HepG2 (cell line): ENCODE measurements around the gene ANKRD55. TPM values are rescaled to one million over a fixed set of nuclear protein-coding genes. Genes with fewer than 3 reads are reported as not detected.
A peak's percentile ranks its signal among the peaks of the same experiment; 100 is the strongest.

ENCODE experiments used
- CBX1 ChIP-seq: IDR thresholded peaks from one replicate; pipeline ENCODE4 v1.6.1; 2016; ENCODE audit warnings: antibody characterized with exemption, low read depth
- EED ChIP-seq: sonication (generic); formaldehyde crosslinking; IDR thresholded peaks from 2 replicates; pipeline ENCODE4 v1.5.0; 2020; ENCODE audit warnings: mild to moderate bottlenecking, missing genetic modification reagents
- ETV5 ChIP-seq: IDR thresholded peaks from 2 replicates; pipeline ENCODE4 v1.6.1; 2018; ENCODE audit warnings: missing biosample characterization, missing genetic modification reagents, inconsistent platforms, borderline replicate concordance
- FIP1L1 ChIP-seq: fragments of 200-400 bp; formaldehyde crosslinking; IDR thresholded peaks from 2 replicates; pipeline ENCODE4 v1.6.1; 2018; ENCODE audit warnings: low read depth, mild to moderate bottlenecking, low read length, moderate library complexity, borderline replicate concordance; ENCODE audit not compliant: insufficient read depth
- GABPB1 ChIP-seq: IDR thresholded peaks from 2 replicates; pipeline ENCODE4 v1.6.1; 2016; ENCODE audit warnings: mild to moderate bottlenecking, missing genetic modification reagents, moderate library complexity, missing compliant biosample characterization
- HDAC1 ChIP-seq: sonication (generic); formaldehyde crosslinking; IDR thresholded peaks from 2 replicates; pipeline ENCODE4 v1.5.1; 2020; ENCODE audit warnings: mild to moderate bottlenecking, missing genetic modification reagents
- HOXA3 ChIP-seq: sonication (generic); formaldehyde crosslinking; IDR thresholded peaks from 2 replicates; pipeline ENCODE4 v1.5.0; 2020; ENCODE audit warnings: missing genetic modification reagents
- KDM6A ChIP-seq: IDR thresholded peaks from 2 replicates; pipeline ENCODE4 v1.6.1; 2016; ENCODE audit warnings: low read depth
- KLF16 ChIP-seq, 2 experiments: sonication (generic) in 1 of 2; formaldehyde crosslinking in 1 of 2; IDR thresholded peaks; 2 replicates each; pipeline versions ENCODE4 v1.6.1 to v1.8.0; 2016 to 2023; ENCODE audit warnings: missing genetic modification reagents in 2 of 2, missing compliant biosample characterization in 1 of 2
- KMT2A ChIP-seq: sonication (generic); formaldehyde crosslinking; IDR thresholded peaks from 2 replicates; pipeline ENCODE4 v1.4.0; 2020; ENCODE audit warnings: missing genetic modification reagents
- MIER3 ChIP-seq: IDR thresholded peaks from 2 replicates; pipeline ENCODE4 v1.6.1; 2016; ENCODE audit warnings: missing compliant biosample characterization, borderline replicate concordance
- MIXL1 ChIP-seq: IDR thresholded peaks from 2 replicates; pipeline ENCODE4 v1.6.1; 2016
- MXI1 ChIP-seq: IDR thresholded peaks from 3 replicates; pipeline ENCODE4 v1.6.1; 2012; ENCODE audit warnings: low read depth, low read length, inconsistent platforms, borderline replicate concordance
- NFE2L2 ChIP-seq: fragments of 150-350 bp; IDR thresholded peaks from 2 replicates; pipeline ENCODE4 v1.6.1; 2014; ENCODE audit warnings: low read length
- POGZ ChIP-seq: sonication (generic); formaldehyde crosslinking; IDR thresholded peaks from 2 replicates; pipeline ENCODE4 v1.4.0; 2020; ENCODE audit warnings: mild to moderate bottlenecking, missing genetic modification reagents
- RNF219 ChIP-seq: sonication (generic); formaldehyde crosslinking; IDR thresholded peaks from 2 replicates; pipeline ENCODE4 v1.5.0; 2020; ENCODE audit warnings: mild to moderate bottlenecking, missing genetic modification reagents
- RXRA ChIP-seq: sonication (generic); formaldehyde crosslinking; IDR thresholded peaks from 2 replicates; pipeline ENCODE4 v1.5.1; 2020; ENCODE audit warnings: missing genetic modification reagents
- SAFB2 ChIP-seq: sonication (generic); formaldehyde crosslinking; IDR thresholded peaks from 2 replicates; pipeline ENCODE4 v1.5.1; 2020; ENCODE audit warnings: missing genetic modification reagents, low read depth, mild to moderate bottlenecking, borderline replicate concordance
- SIX1 ChIP-seq: sonication (generic); formaldehyde crosslinking; IDR thresholded peaks from 2 replicates; pipeline ENCODE4 v1.4.0; 2020; ENCODE audit warnings: missing genetic modification reagents, borderline replicate concordance
- SOX13 ChIP-seq, 3 experiments: fragments of 450-650 bp in 1 of 3; sonication (generic) in 1 of 3; formaldehyde crosslinking in 1 of 3; IDR thresholded peaks in 2 of 3; conservative IDR thresholded peaks in 1 of 3; 2 replicates each; pipeline versions ENCODE4 v1.5.0 to v1.6.1; 2016 to 2020; ENCODE audit warnings: antibody characterized with exemption in 1 of 3, mild to moderate bottlenecking in 1 of 3, missing compliant biosample characterization in 1 of 3, missing genetic modification reagents in 1 of 3, moderate library complexity in 1 of 3
- TARDBP ChIP-seq: sonication (generic); formaldehyde crosslinking; IDR thresholded peaks from 2 replicates; pipeline ENCODE4 v1.8.0; 2022; ENCODE audit warnings: mild to moderate bottlenecking, missing genetic modification reagents
- TCF7 ChIP-seq: sonication (generic); IDR thresholded peaks from 2 replicates; pipeline ENCODE4 v1.6.1; 2016; ENCODE audit warnings: antibody characterized with exemption, low read depth
- ZBTB42 ChIP-seq: sonication (generic); formaldehyde crosslinking; IDR thresholded peaks from 2 replicates; pipeline ENCODE4 v1.5.0; 2020; ENCODE audit warnings: mild to moderate bottlenecking, missing genetic modification reagents
- ZEB1 ChIP-seq: IDR thresholded peaks from 2 replicates; pipeline ENCODE4 v1.6.1; 2012; ENCODE audit warnings: mild to moderate bottlenecking, low read depth, inconsistent platforms; ENCODE audit not compliant: insufficient replicate concordance
- ZFP36 ChIP-seq: fragments of 150-350 bp; IDR thresholded peaks from 2 replicates; pipeline ENCODE4 v1.6.1; 2018; ENCODE audit warnings: borderline replicate concordance, low read length, low read depth; ENCODE audit not compliant: partially characterized antibody
- ZNF207 ChIP-seq: fragments of 450-650 bp; IDR thresholded peaks from 2 replicates; pipeline ENCODE4 v1.6.1; 2016; ENCODE audit warnings: antibody characterized with exemption, borderline replicate concordance
- ZNF430 ChIP-seq: sonication (generic); formaldehyde crosslinking; IDR thresholded peaks from 2 replicates; pipeline ENCODE4 v1.9.0; 2021; ENCODE audit warnings: mild to moderate bottlenecking, missing genetic modification reagents
- ZNF510 ChIP-seq: sonication (generic); formaldehyde crosslinking; IDR thresholded peaks from 2 replicates; pipeline ENCODE4 v1.4.0; 2020; ENCODE audit warnings: low read depth, mild to moderate bottlenecking, missing genetic modification reagents
- ZNF546 ChIP-seq: sonication (generic); formaldehyde crosslinking; conservative IDR thresholded peaks from 2 replicates; pipeline ENCODE4 v1.8.1; 2023; ENCODE audit warnings: mild to moderate bottlenecking, missing genetic modification reagents
- ZNF557 ChIP-seq: sonication (generic); formaldehyde crosslinking; IDR thresholded peaks from 2 replicates; pipeline ENCODE4 v1.4.0; 2020; ENCODE audit warnings: missing genetic modification reagents
- ZNF605 ChIP-seq: sonication (generic); formaldehyde crosslinking; IDR thresholded peaks from 2 replicates; pipeline ENCODE4 v1.8.0; 2022; ENCODE audit warnings: mild to moderate bottlenecking, missing genetic modification reagents
- ZNF660 ChIP-seq: sonication (generic); formaldehyde crosslinking; IDR thresholded peaks from 2 replicates; pipeline ENCODE4 v1.5.1; 2020; ENCODE audit warnings: mild to moderate bottlenecking, low read depth, missing genetic modification reagents, borderline replicate concordance
- polyA plus RNA-seq, 8 experiments: library from polyadenylated mRNA; depleted of rRNA in 3 of 8; stranded (reverse) in 7 of 8; unstranded in 1 of 8; fragments of >200 nt; fragmentation: Illumina TruSeq in 4 of 8; extraction: Trizol in 4 of 8; gene quantifications; 2 replicates each; pipeline versions ENCODE4 v1.2.1 to v1.2.3, GENCODE V29; 2011 to 2016; ENCODE audit warnings: low read depth in 4 of 8, missing spikeins in 1 of 8, mixed read lengths in 1 of 8; ENCODE audit not compliant: insufficient read depth in 1 of 8
- total RNA-seq, 5 experiments: library from RNA; depleted of rRNA; stranded (reverse); fragments of >200 nt; fragmentation: Illumina TruSeq; extraction: Trizol; gene quantifications; 2 replicates each; pipeline ENCODE4 v1.2.3, GENCODE V29; 2016; ENCODE audit warnings: low read depth in 1 of 5

The ANKRD55 gene
- total and polyA plus RNA-seq, 2 of the 13 experiments (the other 11 are each of a cell fraction or from before 2014, with no cell fraction given): 0.11 to 0.28 TPM

- TF ChIP-seq ZNF546 (CRISPR knock-in tag) (no peak), ZEB1 (no peak), CBX1 (peak; percentile 49), SIX1 (CRISPR knock-in tag) (no peak), ZNF207 (no peak), MXI1 (peak; percentile 67; the same call in 1 of the 3 replicates), FIP1L1 (no peak), ETV5 (CRISPR knock-in tag) (peak; percentile 45; the same call in 1 of the 2 replicates), TCF7 (peak; percentile 92), KDM6A (peak; percentile 77; the same call in 1 of the 2 replicates), RXRA (CRISPR knock-in tag) (peak; percentile 93), ZBTB42 (peak; percentile 42), TARDBP (CRISPR knock-in tag) (peak; percentile 66; the same call in 1 of the 2 replicates), ZNF510 (CRISPR knock-in tag) (no peak), ZNF557 (CRISPR knock-in tag) (no peak), GABPB1 (peak; percentile 24; the same call in 1 of the 2 replicates), NFE2L2 (peak; percentile 81), SAFB2 (CRISPR knock-in tag) (no peak), ZNF430 (CRISPR knock-in tag) (peak; percentile 35; the same call in 1 of the 2 replicates), ZNF605 (CRISPR knock-in tag) (no peak; the same call in 1 of the 2 replicates), ZNF660 (no peak), KLF16 (CRISPR knock-in tag; IDR thresholded peaks at IDR 0.05) (no peak), HDAC1 (CRISPR knock-in tag) (peak; percentile 84), MIER3 (CRISPR knock-in tag) (peak; percentile 80; the same call in 1 of the 2 replicates), MIXL1 (CRISPR knock-in tag) (0 out of 2 replicates have a peak, but pooled peaks have one; percentile 18), ZFP36 (no peak), POGZ (CRISPR knock-in tag) (peak; percentile 91), HOXA3 (CRISPR knock-in tag) (peak; percentile 84), RNF219 (CRISPR knock-in tag) (no peak), EED (CRISPR knock-in tag) (no peak), SOX13 (IDR thresholded peaks at IDR 0.05) (no peak), SOX13 (CRISPR knock-in tag; conservative IDR thresholded peaks at IDR 0.05 in 1 of 2, IDR thresholded peaks at IDR 0.05 in 1 of 2) (peak in 1 of 2 experiments; percentile 80; a peak in 2 of 4 replicates), KMT2A (CRISPR knock-in tag) (peak; percentile 48; the same call in 1 of the 2 replicates)
Observed at GRCh38 chr5:56116599-56117141, 116.5 kb downstream of the ANKRD55 start (continued).
